T-helper 1 cell treated with Interleukin-12 subunit alpha and Interleukin-12 subunit beta and Interleukin-4 antibody, amounts not matched to agents 30 ng/mL and 1 ng/mL, for 36 hours (primary cell): ENCODE data around the gene NCOA7. TPM values are rescaled to one million over a fixed set of nuclear protein-coding genes. Genes with fewer than 3 reads are reported as not detected.

ENCODE experiments used
- intact Hi-C: fragments of 100-400 bp; cut with micrococcal nuclease; formaldehyde crosslinking; loops from one replicate; pipeline ENCODE4 v1.15.1; 2024
- total RNA-seq: library from RNA; stranded (reverse); gene quantifications from 2 replicates; pipeline ENCODE4 v1.2.3, GENCODE V29; 2022

NCOA7 gene
- total RNA-seq: 47.4 and 51.3 TPM in 2 replicates

DNA sequence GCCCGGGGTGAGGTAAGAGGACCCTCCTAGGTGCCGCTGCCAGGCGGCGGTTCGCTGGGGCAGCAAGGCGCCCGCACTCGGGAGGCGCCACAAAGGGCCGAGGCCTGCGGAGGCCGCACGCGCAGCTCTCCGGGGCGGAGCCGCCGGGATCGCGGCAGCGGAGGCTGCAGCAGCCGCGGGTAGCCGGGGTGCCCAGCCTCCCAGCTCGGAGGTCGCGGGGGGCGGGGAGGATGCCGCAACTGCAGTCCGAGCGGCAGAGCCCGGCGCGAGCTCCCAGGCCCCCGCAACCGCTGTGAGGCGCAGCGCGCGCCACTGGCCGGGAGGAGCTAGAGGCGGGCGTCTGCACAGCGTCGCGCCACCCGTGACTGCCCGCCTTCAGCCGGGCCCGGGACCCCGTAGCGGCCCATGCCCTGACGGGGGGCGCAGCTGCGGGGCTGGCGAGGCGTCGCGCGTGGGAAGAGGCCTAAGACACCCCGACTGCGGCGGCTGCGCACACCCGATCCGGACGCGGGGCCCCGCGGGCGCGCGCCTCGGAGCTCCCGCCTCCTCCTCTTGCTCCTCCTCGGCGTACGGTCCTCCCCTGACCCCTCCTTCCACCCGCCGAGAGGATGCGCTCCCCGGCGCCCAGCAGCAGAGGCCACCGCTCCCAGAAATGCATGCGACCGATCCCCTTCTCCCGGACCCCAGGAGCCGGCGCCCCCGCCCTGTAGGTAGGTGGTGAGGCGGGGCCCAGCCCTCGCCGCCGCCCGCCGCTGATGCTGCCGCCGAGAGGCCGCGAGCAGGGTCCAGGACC is at the start of gene NCOA7:
Gene NCOA7 (plus strand): TSS at position 603 of the 793 bp plus-strand sequence. CDS start 24,395 bp downstream, outside the sequence.
- intact Hi-C loops: loop anchor here (1.0 to 2.0 kb wide), 11 partner anchors 14 to 550 kb away; partner anchors contain the start of genes CENPW, HEY2, HINT3 and TRMT11

DNA sequence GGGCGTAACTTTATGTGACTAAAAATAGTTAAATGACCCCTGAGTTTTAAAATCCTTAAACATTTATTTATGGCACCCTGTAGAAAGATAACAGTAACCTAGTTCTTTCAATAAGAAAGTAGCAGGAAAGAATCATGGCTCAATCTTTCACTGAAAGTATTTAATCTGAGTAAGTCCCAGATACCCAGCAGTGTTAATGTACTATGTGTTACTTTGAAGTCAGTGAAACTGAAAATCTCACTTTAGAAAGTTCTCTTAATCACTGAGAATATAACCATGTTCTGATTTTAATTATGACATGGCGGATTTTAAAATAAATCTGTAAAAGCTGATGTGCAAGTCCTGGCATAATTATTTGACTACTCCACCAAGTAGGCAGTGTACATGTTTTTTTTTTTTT is 49.4 kb upstream of the NCOA7 start:
- intact Hi-C loops: loop anchor here (10.0 kb wide), 2 partner anchors 677 to 1383 kb away; no protein-coding TSS in a partner anchor

DNA sequence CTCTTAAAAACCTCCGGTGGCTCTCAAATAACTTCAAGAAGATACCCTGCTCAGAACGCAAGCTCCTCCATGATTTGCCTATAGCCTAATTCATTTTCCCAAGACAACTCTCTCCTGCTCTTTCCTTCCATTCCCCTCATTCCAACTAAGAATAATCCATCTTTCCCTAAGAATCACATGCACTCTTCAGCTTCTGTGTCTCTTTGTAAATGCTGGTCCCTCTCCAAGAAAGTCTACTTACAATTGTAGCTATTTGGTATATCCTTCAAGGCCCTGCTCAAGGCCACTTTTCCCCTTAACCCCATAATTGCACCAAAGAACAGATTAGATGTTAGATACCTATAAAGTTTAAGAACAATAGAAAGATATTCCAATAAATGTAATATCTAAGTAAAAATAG is 48.7 kb upstream of the NCOA7 start:
- intact Hi-C loops: loop anchor here (10.0 kb wide), 2 partner anchors 677 to 1383 kb away; no protein-coding TSS in a partner anchor

GRCh38 chr6:125742464-125743120 is 48.2 kb upstream of the NCOA7 start:
- intact Hi-C loops: loop anchor here (10.0 kb wide), 2 partner anchors 678 to 1382 kb away; no protein-coding TSS in a partner anchor

DNA sequence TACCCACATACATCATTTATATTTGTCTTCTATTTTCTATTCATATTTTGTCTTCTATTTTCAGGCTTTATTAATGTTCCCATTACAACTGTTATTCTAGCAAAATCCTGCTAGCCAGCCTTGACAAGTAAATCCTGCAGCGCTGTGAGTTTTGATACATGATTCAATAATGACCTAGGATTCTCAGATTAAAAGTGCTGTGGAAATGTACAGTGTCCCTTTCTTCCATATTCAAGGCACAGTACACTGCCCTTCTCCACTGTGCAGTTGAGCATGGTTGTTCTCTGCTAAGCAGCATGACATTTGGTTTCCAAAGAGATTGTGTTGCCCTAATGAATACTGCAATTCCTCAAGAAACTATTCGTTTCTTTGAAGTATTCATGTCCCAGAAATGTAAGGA is 47.2 kb upstream of the NCOA7 start:
- intact Hi-C loops: loop anchor here (10.0 kb wide), 2 partner anchors 679 to 1381 kb away; no protein-coding TSS in a partner anchor

GRCh38 chr6:125745281-125746018 is 45.3 kb upstream of the NCOA7 start:
- intact Hi-C loops: loop anchor here (2.0 to 10.0 kb wide), 5 partner anchors 553 to 1522 kb away; partner anchors contain the start of genes RNF146 and TPD52L1

GRCh38 chr6:125746019-125746414 is 44.7 kb upstream of the NCOA7 start:
- intact Hi-C loops: loop anchor here (2.0 to 10.0 kb wide), 5 partner anchors 553 to 1521 kb away; partner anchors contain the start of genes RNF146 and TPD52L1

GRCh38 chr6:125746731-125747588 is 43.8 kb upstream of the NCOA7 start:
- intact Hi-C loops: loop anchor here (2.0 to 10.0 kb wide), 5 partner anchors 554 to 1520 kb away; partner anchors contain the start of genes RNF146 and TPD52L1

GRCh38 chr6:125747589-125748405 is 43.0 kb upstream of the NCOA7 start:
- intact Hi-C loops: loop anchor here (1.0 to 10.0 kb wide), 9 partner anchors 33 to 1520 kb away; partner anchors contain the start of genes CENPW, HINT3, NCOA7 and RNF146

DNA sequence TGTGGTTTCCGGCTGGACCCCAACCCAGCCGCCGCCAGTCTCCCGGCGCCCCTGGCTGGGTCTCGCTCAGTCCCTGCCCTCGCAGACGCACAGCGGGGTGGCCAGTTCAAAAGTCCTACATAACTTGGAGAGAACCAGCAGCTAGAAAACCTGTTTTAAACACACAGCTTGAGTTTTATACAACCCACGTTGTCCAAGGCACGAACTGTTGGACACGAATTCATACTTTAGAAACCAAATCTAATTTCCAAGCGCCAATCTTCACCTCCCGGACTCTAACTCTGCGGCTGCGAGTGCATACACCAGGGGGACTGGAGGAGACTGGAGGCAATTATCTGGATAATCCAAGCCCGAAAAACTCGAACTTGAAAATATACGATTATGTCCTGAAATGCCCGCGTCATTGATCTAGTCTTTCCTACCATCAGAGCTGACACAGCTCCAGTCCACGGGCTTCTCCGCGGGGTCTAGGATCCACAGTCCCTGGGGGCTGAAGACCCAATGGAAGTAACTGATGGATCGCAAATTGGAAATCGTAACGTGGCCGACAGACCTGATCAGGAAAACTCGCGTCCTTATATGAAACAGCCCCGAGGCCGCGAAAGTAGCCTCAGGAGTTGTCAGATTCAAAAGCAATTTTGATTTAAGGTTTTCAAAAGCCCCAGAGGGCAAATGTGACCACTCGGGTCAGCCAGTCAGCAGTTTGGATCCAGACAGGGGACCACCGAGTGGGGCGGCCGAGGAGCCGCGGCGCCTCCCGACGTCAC is 42.2 kb upstream of the NCOA7 start:
- intact Hi-C loops: loop anchor here (1.0 to 10.0 kb wide), 9 partner anchors 32 to 1519 kb away; partner anchors contain the start of genes CENPW, HINT3, NCOA7 and RNF146

DNA sequence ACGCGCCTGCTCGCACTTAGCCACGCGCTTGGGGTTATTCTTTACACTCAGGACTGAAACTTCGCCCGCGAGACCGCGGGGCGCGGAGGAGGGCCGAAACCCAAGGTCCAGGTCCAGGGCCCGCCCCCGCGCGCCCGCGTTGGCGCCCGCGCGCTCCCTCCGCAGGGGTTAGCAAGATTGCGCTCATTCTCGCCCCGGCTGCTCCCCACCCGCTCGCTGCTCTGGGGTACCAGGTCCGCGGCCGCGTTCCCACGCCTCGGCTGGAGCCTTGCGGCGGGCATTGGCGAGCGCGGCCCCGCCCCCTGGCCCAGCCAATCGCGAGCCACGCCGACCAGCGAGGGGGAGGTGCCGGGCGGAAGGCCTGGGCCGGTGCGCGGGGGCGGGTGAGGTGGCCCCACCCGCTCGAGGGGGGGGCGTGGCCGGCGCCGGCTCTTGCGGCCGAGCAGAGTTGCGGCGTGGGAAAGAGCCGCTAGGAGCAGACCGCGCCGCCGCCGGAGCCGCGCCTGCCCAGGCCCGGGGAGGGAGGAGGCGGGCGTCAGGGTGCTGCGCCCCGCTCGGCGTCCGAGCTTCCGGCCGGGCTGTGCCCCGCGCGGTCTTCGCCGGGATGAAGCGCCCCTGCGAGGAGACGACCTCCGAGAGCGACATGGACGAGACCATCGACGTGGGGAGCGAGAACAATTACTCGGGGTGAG is 41.4 kb upstream of the NCOA7 start, which contains the start of gene HEY2:
Gene HEY2 (plus strand): TSS at position 460 of the 692 bp plus-strand sequence. CDS start 145 bp downstream, at position 605.
- intact Hi-C loops: loop anchor here (1.0 to 10.0 kb wide), 7 partner anchors 41 to 1518 kb away; partner anchors contain the start of genes CENPW, NCOA7, RNF146 and TPD52L1

DNA sequence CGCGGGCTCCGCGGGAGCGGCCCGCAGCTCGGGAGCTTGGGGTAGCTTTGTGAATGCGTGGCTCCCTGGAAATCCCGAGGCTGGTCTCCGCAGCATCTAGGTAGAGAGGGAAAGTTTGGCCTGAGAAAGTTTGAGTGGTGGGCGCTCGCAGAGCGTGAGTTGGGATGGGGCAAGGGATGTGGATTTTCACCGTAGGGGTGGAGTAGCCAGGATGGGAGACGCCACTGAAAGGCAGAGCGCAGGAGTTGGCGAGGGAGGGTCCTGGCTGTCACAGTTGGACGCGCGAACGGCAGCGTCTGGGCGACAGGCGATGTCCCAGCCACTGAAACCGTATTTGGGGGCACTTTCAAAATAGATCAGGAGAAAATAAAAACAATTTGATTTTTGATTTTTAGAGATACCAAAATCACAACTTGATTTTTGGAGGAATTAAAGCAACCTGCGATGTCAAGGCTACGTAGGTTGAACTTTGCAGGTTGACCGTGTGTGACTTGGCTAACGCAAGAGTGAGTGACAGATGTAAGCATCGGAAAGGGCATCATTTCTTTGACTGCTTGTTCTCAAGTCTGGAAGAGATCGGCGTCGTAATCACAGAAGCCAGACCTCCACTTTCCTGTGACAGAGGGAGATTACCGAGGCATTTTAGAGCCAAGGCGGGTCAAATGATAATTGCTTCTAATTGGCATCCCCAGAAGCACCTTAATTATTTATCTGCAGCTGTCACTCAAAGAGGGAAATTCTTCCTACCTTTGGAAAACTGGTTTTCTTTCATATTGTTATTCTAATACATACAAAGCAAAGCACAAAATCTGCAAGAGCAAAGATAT is 40.7 kb upstream of the NCOA7 start:
- intact Hi-C loops: loop anchor here (1.0 to 10.0 kb wide), 9 partner anchors 20 to 1517 kb away; partner anchors contain the start of genes CENPW, NCOA7, RNF146 and TPD52L1

DNA sequence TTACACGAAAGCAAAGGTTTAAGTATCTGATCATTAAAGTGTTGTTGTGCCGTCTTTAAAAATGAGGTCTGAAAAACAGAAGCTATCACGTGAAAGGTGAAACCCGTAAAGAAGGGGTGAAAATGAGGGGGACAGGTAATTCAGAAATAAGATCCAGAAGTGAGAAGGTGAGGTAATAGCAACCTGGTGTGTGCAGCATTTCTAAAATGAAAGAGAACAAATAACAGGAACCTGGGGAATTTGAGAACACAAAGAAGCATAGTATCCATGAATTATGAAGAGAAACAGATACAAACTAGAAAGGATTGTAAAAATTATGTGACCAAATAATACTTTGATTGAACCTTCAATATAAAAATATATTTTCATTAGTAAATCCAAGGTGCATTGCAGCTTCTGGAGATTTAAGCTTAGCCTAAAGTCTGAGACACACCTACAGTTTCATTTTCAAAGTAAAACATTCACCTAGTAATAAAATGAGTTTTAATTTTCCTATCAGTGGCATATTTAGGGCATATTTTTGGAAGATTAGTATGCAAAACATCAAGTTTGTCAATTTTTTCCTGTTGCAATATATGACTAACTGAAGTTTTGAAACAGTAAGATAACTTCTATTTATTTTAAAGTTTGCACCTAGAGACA is 39.9 kb upstream of the NCOA7 start:
- intact Hi-C loops: loop anchor here (1.0 to 5.0 kb wide), 3 partner anchors 19 to 879 kb away; no protein-coding TSS in a partner anchor

DNA sequence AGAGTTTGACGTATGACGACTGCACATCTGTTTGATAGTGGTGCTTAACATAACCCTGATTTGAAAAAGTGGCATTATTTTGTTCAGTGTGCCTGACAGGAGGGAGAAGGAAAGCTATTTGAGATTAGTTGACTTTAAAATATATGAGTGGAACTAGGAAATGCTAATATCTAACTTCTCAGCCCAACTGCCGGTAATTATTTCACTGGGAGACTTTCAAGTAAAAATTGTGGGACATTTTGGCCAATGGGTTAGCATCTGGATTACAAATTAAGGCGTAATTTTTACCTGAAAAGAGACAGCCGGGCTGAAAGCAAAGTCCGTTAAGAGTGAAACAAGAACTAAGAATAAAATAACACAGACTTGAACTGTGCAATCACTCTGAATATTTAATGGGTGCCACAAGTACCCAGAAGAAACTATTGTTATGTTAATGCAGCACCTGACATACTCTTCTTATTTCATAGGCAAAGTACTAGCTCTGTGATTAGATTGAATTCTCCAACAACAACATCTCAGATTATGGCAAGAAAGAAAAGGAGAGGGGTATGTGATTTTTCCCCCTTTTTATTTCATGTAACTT is 39.3 kb upstream of the NCOA7 start:
- intact Hi-C loops: loop anchor here (1.0 to 5.0 kb wide), 2 partner anchors 237 to 879 kb away; no protein-coding TSS in a partner anchor

GRCh38 chr6:125752773-125753172 is 38.0 kb upstream of the NCOA7 start:
- intact Hi-C loops: loop anchor here (1.0 to 5.0 kb wide), 3 partner anchors 441 to 1764 kb away; no protein-coding TSS in a partner anchor
